Thyroid gland (tissue), 4 donors: ENCODE data around the gene RHOBTB1.

Source experiments
- CTCF ChIP-seq, 6 experiments: fragments of 200-600 bp in 3 of 6; fragments of 450-650 bp in 3 of 6; sonication (generic) in 3 of 6; IDR thresholded peaks; one replicate each; pipeline ENCODE4 v1.5.1; 2016 to 2019; ENCODE audit warnings: antibody characterized with exemption in 6 of 6, mild to moderate bottlenecking in 2 of 6, inconsistent platforms in 1 of 6, moderate library complexity in 1 of 6
- POLR2A ChIP-seq, 2 donors: fragments of 450-650 bp; IDR thresholded peaks; one replicate each; pipeline ENCODE4 v1.6.1; 2017; ENCODE audit warnings: antibody characterized with exemption in 2 of 2, mild to moderate bottlenecking in 2 of 2, moderate library complexity in 1 of 2

GRCh38 chr10:60943316-60944057 is 498 bp downstream of the RHOBTB1 start:
- TF ChIP-seq CTCF (IDR thresholded peaks at IDR 0.05), result no peak
- no peak for TF ChIP-seq POLR2A (IDR thresholded peaks at IDR 0.05)
